Nephron (organoid): ENCODE results near the gene OR52J3.

Experiments
- H3K27ac Mint-ChIP-seq, 3 experiments: 2 replicates each; pipeline ENCODE4 v1.8.0; 2020; ENCODE audit warnings: mixed read lengths in 3 of 3, mild to moderate bottlenecking in 2 of 3, moderate library complexity in 1 of 3
- H3K27me3 Mint-ChIP-seq: 2 replicates; pipeline ENCODE4 v1.8.0; 2021; ENCODE audit warnings: low read depth, mild to moderate bottlenecking, moderate library complexity, mixed read lengths
- H3K36me3 Mint-ChIP-seq: 2 replicates; pipeline ENCODE4 v1.8.0; 2020; ENCODE audit warnings: low read depth, mixed read lengths
- H3K4me1 Mint-ChIP-seq: 2 replicates; pipeline ENCODE4 v1.8.0; 2020; ENCODE audit warnings: mixed read lengths
- H3K4me3 Mint-ChIP-seq, 3 experiments: 2 replicates each; pipeline ENCODE4 v1.8.0; 2020; ENCODE audit warnings: mild to moderate bottlenecking in 3 of 3, mixed read lengths in 3 of 3, moderate library complexity in 2 of 3
- H3K9me3 Mint-ChIP-seq: 2 replicates; pipeline ENCODE4 v1.8.0; 2020; ENCODE audit warnings: mixed read lengths
- TF ChIP-seq, protein P1 (sequence below), 3 experiments: fragments of 200-600 bp; sonication (generic); IDR thresholded peaks; one replicate each; pipeline ENCODE4 v1.5.0; 2021; ENCODE audit warnings: antibody characterized with exemption in 3 of 3; ENCODE audit not compliant: unreplicated experiment in 3 of 3

The OR52J3 gene

GRCh38 chr11:5046226-5046625 is at the start of gene OR52J3:
Gene OR52J3 (plus strand): TSS chr11:5046526. CDS start chr11:5046526, 0 bp downstream.
- Mint-ChIP-seq H3K4me3 (no peak within 1 kb of the TSS), H3K4me1 (no peaks in the 10 kb centered on the region), H3K27me3 (no peaks in the 10 kb centered on the region), H3K9me3 (no peaks in the 10 kb centered on the region), H3K27ac (no peak within 1 kb of the TSS), H3K36me3 (no peaks in the 10 kb centered on the region)
- TF ChIP-seq, protein P1, sequence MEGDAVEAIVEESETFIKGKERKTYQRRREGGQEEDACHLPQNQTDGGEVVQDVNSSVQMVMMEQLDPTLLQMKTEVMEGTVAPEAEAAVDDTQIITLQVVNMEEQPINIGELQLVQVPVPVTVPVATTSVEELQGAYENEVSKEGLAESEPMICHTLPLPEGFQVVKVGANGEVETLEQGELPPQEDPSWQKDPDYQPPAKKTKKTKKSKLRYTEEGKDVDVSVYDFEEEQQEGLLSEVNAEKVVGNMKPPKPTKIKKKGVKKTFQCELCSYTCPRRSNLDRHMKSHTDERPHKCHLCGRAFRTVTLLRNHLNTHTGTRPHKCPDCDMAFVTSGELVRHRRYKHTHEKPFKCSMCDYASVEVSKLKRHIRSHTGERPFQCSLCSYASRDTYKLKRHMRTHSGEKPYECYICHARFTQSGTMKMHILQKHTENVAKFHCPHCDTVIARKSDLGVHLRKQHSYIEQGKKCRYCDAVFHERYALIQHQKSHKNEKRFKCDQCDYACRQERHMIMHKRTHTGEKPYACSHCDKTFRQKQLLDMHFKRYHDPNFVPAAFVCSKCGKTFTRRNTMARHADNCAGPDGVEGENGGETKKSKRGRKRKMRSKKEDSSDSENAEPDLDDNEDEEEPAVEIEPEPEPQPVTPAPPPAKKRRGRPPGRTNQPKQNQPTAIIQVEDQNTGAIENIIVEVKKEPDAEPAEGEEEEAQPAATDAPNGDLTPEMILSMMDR (IDR thresholded peaks at IDR 0.05; ENCODE audit: unreplicated experiment in 3 of 3) = no peak

- Mint-ChIP-seq H3K9me3 (no peaks in the 10 kb centered on the region), H3K27ac (no peak overlapping the region), H3K27me3 (no peaks in the 10 kb centered on the region), H3K4me3 (no peak overlapping the region), H3K4me1 (peaks cover 3% of the 10 kb centered on the region), H3K36me3 (no peaks in the 10 kb centered on the region)
- TF ChIP-seq, protein P1 (IDR thresholded peaks at IDR 0.05; ENCODE audit: unreplicated experiment in 3 of 3) = peak; percentile 74 to 81 (median 75)
Observed at GRCh38 chr11:5004424-5005274, 41.7 kb upstream of the OR52J3 start.

DNA sequence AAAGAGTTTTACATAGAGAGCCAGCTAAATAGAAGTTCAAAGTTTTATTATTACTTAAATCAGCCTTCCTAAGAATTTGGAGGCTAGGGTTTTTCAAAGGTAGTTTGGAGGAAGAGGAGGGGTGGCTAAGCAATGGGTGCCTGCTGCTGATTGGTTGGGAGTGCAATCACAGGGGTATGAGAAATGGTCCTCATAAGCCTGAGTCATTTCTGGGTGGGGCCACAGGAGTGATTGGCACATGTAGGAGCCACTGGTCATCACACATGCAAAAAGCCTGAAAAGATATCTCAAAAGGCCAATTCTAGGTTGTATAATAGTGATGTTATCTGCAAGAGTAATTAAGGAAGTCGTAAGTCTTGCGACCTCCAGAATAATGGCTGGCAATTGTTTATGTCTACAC is 38.8 kb upstream of the OR52J3 start:
- H3K27ac Mint-ChIP-seq = no peak overlapping the region
- TF ChIP-seq, protein P1 (IDR thresholded peaks at IDR 0.05; ENCODE audit: unreplicated experiment in 3 of 3) = no peak
- no peaks in the 10 kb centered on the region for H3K27me3 Mint-ChIP-seq
- no peaks in the 10 kb centered on the region for H3K36me3 Mint-ChIP-seq
- peaks cover 3% of the 10 kb centered on the region for H3K4me1 Mint-ChIP-seq
- no peak overlapping the region for H3K4me3 Mint-ChIP-seq
- H3K9me3 Mint-ChIP-seq = no peaks in the 10 kb centered on the region

DNA sequence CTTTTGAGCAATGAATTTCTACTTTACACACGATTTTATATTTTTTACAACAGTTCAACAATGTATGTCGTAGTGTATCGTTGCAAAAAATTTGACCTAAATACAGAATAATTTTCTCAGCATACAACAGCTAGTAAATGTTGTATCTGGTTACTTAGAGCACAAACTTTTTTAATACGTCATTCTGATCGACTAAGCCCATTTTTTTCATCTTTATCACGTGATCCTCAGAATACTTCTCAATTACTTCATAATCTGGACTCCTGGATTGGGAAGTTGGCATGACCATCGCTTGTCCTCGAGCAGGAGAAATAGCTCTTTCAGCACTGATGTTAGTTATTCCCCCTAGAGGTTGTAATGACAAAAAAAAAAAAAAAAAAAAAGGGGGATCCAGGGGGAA is 35.1 kb upstream of the OR52J3 start:
- no peaks in the 10 kb centered on the region for H3K9me3 Mint-ChIP-seq
- TF ChIP-seq, protein P1 (IDR thresholded peaks at IDR 0.05; ENCODE audit: unreplicated experiment in 3 of 3) = no peak
- no peak overlapping the region for H3K4me3 Mint-ChIP-seq
- H3K27me3 Mint-ChIP-seq = no peaks in the 10 kb centered on the region
- H3K4me1 Mint-ChIP-seq = no peaks in the 10 kb centered on the region
- H3K27ac Mint-ChIP-seq = no peak overlapping the region
- no peaks in the 10 kb centered on the region for H3K36me3 Mint-ChIP-seq

DNA sequence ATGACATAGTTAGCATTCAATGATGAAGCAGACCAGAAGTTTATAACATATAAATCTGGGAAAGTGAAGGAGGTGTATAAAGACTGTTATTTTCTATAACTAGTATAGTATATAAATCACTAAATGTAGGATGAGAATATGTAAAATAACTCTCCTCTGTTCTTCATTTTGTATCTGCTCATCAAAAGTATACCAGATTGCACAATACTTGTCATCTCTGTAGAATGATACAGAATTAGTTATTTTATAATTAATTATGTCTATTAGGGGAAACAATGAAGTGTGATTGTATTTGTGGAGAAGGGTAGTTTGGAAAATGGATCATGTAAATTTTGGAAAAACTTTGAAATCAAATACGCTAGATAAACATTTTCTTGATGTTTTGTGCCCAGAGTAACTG is 33.3 kb upstream of the OR52J3 start:
- H3K27me3 Mint-ChIP-seq = no peaks in the 10 kb centered on the region
- no peak overlapping the region for H3K27ac Mint-ChIP-seq
- no peaks in the 10 kb centered on the region for H3K36me3 Mint-ChIP-seq
- H3K4me1 Mint-ChIP-seq = no peaks in the 10 kb centered on the region
- TF ChIP-seq, protein P1 (IDR thresholded peaks at IDR 0.05; ENCODE audit: unreplicated experiment in 3 of 3) = no peak
- H3K4me3 Mint-ChIP-seq = no peak overlapping the region
- H3K9me3 Mint-ChIP-seq = no peaks in the 10 kb centered on the region

- no peaks in the 10 kb centered on the region for H3K27me3 Mint-ChIP-seq
- no peaks in the 10 kb centered on the region for H3K36me3 Mint-ChIP-seq
- no peak overlapping the region for H3K27ac Mint-ChIP-seq
- TF ChIP-seq, protein P1 (IDR thresholded peaks at IDR 0.05; ENCODE audit: unreplicated experiment in 3 of 3) = no peak
- no peak overlapping the region for H3K4me3 Mint-ChIP-seq
- no peaks in the 10 kb centered on the region for H3K4me1 Mint-ChIP-seq
- H3K9me3 Mint-ChIP-seq = peaks cover 26% of the 10 kb centered on the region
Observed at GRCh38 chr11:5021996-5022395, 24.3 kb upstream of the OR52J3 start.
